HG03565 (cell line): ENCODE measurements around the gene ABHD17A.

Experiments used
- ATAC-seq: cut with Tn5 transposase; IDR thresholded peaks from one replicate; pipeline ENCODE4 v1.9.1; 2021; ENCODE audit warnings: mild to moderate bottlenecking, moderate library complexity; ENCODE audit not compliant: unreplicated experiment

Gene ABHD17A

DNA sequence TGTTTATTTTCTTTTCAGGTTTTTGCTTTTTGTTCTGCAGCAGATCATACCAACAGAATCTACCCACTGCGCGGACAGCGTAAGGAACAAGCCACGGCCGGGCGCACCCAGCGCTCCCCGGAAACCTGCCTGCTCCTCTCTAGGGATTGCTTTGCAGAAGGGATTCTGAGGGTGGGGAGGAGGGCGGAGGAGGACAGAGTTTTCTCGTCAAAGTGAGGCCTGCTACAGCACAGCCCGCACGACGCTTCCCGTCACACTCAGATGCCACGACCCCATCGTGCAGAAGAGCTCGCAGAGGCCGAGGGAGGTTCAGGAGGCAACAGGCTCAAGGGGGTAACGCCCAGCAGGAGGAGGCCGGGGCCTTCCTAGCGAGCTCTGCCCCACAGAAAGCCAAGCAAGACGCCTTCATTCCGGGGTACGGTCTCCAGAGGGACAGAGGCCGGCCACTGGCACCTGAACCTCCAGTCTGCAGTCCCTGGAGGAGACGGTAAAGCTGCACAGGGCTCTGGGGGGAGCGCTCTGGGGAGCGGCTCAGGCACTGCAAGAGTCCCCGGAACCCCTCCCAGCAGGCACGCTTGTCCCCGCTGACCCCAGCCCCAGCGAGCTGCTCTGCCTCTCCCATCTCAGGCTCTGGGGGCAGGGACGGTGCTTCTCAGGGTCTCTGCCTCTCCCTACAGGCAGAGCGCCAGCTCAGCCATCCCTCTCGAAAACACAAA lies 43.9 kb downstream of the ABHD17A start:
- ATAC-seq: no peak

GRCh38 chr19:1840541-1841115 lies 44.7 kb downstream of the ABHD17A start:
- ATAC-seq: no peak

- ATAC-seq: no peak
Measured at GRCh38 chr19:1839658-1840540, 45.4 kb downstream of the ABHD17A start.

GRCh38 chr19:1837625-1838105 lies 47.6 kb downstream of the ABHD17A start:
- no peak for ATAC-seq

DNA sequence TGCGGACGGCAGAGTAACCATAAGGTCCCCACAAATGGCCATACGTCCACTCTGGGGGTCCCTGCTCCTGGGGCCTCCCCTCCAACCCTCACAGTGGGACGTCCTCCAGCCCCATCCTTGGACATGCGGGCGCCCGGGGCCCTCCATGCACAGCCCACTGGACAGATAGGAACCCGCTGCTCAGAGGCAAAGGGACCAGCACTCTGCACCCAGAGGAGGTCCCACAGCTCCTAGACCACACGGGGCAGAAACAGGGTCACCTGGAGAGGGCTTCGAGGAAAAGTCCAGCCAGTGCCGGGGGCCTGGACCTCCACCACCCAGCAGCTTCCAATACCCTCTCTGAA lies 48.1 kb downstream of the ABHD17A start:
- ATAC-seq: no peak

DNA sequence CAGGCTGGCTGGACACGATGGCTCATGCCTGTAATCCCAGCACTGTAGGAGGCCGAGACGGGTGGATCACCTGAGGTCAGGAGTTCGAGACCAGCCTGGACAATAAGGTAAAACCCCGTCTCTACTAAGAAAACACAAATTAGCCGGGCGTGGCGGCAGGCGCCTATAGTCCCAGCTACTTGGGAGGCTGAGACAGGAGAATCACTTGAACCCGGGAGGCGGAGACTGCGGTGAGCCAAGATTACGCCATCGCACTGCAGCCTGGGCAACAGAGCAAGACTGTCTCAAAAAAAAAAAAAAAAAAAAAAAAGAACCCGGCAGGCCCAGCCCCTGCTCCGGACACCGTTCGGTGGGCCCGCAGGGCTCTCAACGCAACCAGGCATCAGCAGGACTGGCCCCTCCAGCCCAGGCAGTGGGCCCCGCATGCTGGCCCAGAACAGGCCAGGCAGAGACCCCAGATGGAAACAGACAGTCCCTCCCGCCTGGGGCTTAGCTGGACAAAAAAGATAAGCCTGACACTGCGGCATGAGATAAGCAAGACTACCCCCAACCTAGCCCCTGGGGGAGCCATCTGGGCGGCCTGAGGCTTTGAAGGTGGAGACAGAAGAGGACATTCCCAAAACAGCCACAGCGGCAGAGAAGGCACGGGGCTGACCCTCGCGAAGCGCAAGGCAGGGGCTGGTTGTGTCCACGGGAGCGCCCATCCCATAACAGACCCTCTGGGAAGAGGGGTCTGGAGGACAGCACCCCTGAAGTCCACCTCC lies 48.7 kb downstream of the ABHD17A start:
- no peak for ATAC-seq

DNA sequence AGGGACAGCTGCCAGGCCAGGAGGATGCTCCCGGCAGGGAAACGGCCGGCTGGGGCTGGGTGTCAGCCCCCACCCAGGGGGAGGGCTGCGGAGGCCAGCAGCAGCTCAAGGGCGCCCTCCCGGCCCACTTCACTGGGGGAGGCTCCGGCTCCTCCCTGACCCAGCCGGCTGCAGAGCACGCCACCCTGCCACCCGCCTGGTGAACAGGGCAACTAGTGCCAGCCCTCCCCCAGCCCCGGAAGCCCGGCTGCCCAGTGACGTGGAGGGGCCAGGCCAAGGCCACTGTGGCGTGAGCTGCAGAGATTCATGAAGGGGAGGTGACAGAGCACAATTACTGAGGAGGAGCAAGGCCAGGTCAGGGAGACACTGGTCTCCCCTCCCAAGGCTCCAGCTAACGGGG lies 51.8 kb downstream of the ABHD17A start:
- no peak for ATAC-seq

DNA sequence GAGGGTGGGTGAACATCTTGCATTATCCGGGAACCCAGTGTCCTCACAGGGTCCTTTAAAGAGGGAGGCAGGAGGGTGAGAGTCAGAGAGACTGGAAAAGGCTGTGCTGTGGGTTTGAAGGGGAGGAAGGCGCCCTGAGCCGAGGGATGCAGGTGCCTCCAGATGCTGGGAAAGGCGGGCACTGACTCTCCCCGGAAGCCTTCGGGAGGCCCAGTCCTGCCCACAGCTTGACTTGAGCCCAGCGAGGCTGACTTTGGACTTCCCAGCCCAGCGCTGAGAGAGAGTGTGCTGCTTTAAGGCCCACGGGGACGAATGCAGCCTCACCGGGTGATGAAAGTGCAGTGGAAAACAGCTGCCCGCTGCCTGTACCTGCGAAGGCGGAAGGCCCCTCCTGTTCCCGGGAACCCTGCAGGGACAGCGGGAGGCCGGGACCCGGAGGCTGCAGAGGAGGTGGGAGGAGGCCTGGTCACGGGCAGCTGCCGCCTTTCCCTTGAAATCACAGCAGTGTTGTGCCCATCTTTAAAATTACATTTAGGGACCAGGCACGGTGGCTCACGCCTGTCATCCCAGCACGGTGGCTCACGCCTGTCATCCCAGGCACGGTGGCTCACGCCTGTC lies 53.1 kb downstream of the ABHD17A start:
- ATAC-seq: no peak

DNA sequence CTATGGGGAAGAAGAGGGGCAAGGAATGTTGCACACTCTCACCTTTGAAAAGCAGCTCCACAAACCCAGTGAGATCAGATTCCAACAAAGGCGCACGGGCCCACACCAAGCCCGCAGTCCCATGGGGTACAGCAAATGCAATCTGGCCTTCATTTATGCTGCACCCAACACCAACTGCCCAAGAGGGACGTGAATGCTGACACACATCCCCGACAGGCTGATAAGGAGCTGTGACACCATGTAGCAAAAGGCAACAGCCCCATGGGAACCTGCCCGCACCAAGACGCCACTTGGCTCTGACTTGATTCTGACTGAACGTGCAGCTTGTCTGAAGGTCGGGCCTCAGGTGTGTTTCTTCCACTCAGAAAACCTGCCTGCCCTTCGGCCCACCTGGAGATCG lies 54.3 kb downstream of the ABHD17A start:
- no peak for ATAC-seq

DNA sequence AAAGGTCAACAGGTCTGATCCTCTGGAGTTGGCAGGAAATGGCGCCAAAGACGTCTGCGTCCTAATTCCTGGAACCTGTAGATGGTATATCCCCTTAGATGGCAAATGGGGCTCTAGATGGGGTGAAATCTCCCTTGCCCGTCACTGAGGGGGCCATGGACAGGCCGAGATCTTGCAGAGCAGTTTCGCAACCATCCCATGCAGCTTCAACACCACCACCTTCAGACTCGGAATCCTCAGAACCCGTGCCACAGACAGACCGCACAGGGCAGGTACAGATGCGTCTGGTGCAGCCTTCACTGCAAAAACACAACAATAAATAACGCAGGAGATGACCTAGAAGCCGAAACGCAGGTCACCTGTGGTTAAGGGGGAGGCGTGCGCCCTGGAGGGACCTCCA lies 54.7 kb downstream of the ABHD17A start:
- ATAC-seq: no peak

GRCh38 chr19:1829958-1830357 lies 55.3 kb downstream of the ABHD17A start:
- no peak for ATAC-seq

GRCh38 chr19:1828279-1829238 lies 56.7 kb downstream of the ABHD17A start:
- no peak for ATAC-seq

DNA sequence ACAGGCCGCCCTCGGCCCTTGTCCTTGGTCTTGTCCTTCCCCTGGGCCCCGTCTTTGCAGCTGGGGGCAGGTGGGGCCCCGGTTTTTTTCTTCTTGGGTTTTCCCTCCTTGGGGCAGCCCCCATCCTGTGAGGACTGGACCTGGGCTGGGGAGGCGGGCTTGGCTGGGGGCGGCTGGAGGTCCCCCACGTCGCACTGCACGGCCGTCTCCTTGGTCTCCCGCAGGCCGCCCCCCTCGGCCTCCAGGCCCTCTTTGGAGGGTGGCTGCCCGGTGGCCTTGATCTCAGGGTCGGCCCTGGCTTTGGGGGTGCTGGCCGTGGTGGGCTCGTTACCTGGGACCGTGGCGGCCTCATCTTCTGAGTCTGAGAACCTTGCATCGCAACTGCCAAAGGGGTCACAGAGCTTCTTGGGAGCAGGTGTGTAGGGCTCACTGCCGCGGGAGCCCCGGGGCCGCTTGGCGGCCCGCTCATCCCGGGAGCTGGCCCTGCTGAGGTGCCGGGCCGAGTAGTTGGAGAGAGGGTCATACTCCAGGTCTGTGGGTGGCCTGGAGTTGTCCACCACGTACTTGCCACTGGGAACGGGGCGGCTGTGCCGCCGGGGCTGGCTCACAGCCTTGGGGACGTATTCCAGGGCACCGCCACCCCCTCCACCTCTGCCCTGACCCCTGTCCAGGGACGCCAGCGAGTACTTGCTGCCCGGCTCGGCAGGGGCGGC lies 57.6 kb downstream of the ABHD17A start:
- no peak for ATAC-seq
